OCI-LY3 (cell line): ENCODE results near the gene ACACA.

ENCODE experiments used
- EZH2phosphoT487 ChIP-seq: fragments of 200-600 bp; shearing (Covaris generic); IDR thresholded peaks from 2 replicates; pipeline ENCODE4 v1.6.1; 2018; ENCODE audit warnings: antibody characterized with exemption, mixed run types, low read depth
- TF ChIP-seq, protein P1 (sequence below): fragments of 200-600, 300-600 bp; sonication (generic); IDR thresholded peaks from 2 replicates; pipeline ENCODE4 v1.5.1; 2014; ENCODE audit warnings: antibody characterized with exemption, low read length, low read depth

DNA sequence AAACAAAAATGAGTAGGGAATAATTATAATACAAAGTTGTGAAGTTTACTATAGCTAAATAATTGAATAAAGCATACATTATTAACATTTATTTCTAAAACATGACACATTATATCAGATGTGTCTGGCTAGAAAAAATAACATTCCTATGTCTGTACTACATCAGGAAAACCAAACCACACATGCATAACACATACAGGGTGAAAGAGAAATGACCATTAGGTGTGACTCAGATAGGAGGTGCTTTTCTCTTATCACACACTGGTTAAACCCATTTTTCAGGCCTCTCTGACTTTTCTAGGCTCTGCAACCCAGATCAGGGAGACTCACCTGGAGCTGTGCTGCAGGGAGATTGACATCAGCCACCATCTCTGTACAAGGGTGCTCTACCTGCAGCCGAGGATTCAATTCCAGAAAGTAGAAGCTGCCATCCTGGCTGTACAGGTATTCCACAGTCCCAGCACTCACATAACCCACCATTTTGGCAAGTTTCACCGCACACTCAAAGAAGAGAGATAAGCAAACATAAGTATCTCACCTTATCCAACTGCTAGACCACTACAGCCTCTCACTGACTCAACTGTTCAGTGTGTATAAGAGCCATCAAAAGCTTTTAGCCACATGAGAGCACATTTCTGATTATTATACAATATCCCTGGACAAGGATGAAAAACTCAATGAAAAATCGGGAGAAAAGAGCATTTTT, 147.5 kb downstream of the ACACA start:
- TF ChIP-seq, protein P1, sequence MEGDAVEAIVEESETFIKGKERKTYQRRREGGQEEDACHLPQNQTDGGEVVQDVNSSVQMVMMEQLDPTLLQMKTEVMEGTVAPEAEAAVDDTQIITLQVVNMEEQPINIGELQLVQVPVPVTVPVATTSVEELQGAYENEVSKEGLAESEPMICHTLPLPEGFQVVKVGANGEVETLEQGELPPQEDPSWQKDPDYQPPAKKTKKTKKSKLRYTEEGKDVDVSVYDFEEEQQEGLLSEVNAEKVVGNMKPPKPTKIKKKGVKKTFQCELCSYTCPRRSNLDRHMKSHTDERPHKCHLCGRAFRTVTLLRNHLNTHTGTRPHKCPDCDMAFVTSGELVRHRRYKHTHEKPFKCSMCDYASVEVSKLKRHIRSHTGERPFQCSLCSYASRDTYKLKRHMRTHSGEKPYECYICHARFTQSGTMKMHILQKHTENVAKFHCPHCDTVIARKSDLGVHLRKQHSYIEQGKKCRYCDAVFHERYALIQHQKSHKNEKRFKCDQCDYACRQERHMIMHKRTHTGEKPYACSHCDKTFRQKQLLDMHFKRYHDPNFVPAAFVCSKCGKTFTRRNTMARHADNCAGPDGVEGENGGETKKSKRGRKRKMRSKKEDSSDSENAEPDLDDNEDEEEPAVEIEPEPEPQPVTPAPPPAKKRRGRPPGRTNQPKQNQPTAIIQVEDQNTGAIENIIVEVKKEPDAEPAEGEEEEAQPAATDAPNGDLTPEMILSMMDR = no peak
- TF ChIP-seq EZH2phosphoT487 = no peak
